IPS-15b (cell line): Measurements from ENCODE around the gene DENND1A.

Source experiments
- H3K27me3 ChIP-seq: one replicate; pipeline ENCODE4 v1.6.1; 2013; ENCODE audit warnings: low read length; ENCODE audit not compliant: control insufficient read depth, insufficient read depth
- H3K36me3 ChIP-seq: one replicate; pipeline ENCODE4 v1.6.1; 2013; ENCODE audit warnings: low read length; ENCODE audit not compliant: control insufficient read depth, insufficient read depth
- H3K4me1 ChIP-seq: one replicate; pipeline ENCODE4 v1.6.1; 2013; ENCODE audit warnings: mild to moderate bottlenecking, low read length; ENCODE audit not compliant: control insufficient read depth, insufficient read depth
- H3K4me3 ChIP-seq: one replicate; pipeline ENCODE4 v1.5.1; 2013; ENCODE audit warnings: low read depth, low read length
- H3K9ac ChIP-seq: one replicate; pipeline ENCODE4 v1.6.1; 2013; ENCODE audit warnings: low read depth, mild to moderate bottlenecking, low read length
- H3K9me3 ChIP-seq: one replicate; pipeline ENCODE4 v1.6.1; 2013; ENCODE audit warnings: mild to moderate bottlenecking, low read length; ENCODE audit not compliant: control insufficient read depth, insufficient read depth

Gene DENND1A

GRCh38 chr9:123513554-123513953, 416.4 kb downstream of the DENND1A start:
- Histone ChIP-seq H3K4me3 (no peak overlapping the region), H3K27me3 (no peaks in the 10 kb centered on the region), H3K9me3 (no peaks in the 10 kb centered on the region), H3K36me3 (no peaks in the 10 kb centered on the region), H3K9ac (no peak overlapping the region), H3K4me1 (no peaks in the 10 kb centered on the region)

GRCh38 chr9:123511326-123512277, 418.3 kb downstream of the DENND1A start:
- Histone ChIP-seq H3K27me3 (no peaks in the 10 kb centered on the region), H3K36me3 (no peaks in the 10 kb centered on the region), H3K9me3 (no peaks in the 10 kb centered on the region), H3K4me1 (no peaks in the 10 kb centered on the region), H3K4me3 (no peak overlapping the region), H3K9ac (no peak overlapping the region)

DNA sequence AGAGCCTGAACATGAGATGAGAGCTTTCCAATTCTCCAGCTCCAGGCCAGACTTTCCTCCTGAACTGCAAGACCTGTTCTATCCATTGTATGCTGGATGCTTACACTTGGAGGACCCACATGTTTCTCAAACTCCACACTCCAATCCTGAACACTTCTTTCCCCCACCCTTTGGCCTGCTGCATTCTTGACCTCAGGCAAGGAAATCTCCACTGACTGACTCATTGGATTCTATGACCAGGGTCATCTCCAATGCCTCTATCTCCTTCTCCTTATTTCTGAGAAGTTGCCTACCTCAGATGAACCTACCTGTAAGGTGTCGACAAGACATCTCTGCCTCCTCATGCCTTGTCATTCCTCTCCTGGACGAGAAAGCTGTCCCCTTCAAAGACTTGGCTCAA, 420.3 kb downstream of the DENND1A start:
- Histone ChIP-seq H3K27me3 (no peaks in the 10 kb centered on the region), H3K9me3 (no peaks in the 10 kb centered on the region), H3K36me3 (no peaks in the 10 kb centered on the region), H3K9ac (no peak overlapping the region), H3K4me3 (no peak overlapping the region), H3K4me1 (no peaks in the 10 kb centered on the region)

GRCh38 chr9:123508048-123508447, 421.9 kb downstream of the DENND1A start:
- Histone ChIP-seq H3K36me3 (no peaks in the 10 kb centered on the region), H3K9ac (no peak overlapping the region), H3K4me1 (no peaks in the 10 kb centered on the region), H3K27me3 (no peaks in the 10 kb centered on the region), H3K4me3 (no peak overlapping the region), H3K9me3 (no peaks in the 10 kb centered on the region)

DNA sequence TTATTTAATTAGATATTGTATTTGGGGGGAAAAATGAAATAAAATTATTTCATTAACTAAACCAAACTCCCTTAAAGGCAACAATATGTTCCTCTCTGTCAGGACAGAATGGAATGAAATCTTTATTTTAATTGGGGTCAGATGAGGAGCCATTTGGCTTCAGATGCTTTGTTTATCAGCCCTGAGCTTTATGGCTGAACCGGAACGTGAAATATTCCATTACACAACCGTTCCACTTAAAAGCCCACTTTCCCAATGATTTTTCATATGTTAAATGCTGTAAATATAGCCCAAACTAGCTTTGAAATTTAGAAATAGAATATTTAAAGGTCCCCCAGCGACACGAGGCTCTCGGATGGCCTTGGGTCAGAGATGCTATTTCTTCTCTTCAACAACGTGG, 424.4 kb downstream of the DENND1A start:
- Histone ChIP-seq H3K36me3 (no peaks in the 10 kb centered on the region), H3K4me3 (no peak overlapping the region), H3K27me3 (no peaks in the 10 kb centered on the region), H3K4me1 (no peaks in the 10 kb centered on the region), H3K9me3 (no peaks in the 10 kb centered on the region), H3K9ac (no peak overlapping the region)

- Histone ChIP-seq H3K4me1 (no peaks in the 10 kb centered on the region), H3K27me3 (no peaks in the 10 kb centered on the region), H3K9ac (no peak overlapping the region), H3K9me3 (no peaks in the 10 kb centered on the region), H3K36me3 (no peaks in the 10 kb centered on the region), H3K4me3 (no peak overlapping the region)
Observed at GRCh38 chr9:123500336-123500735, 429.6 kb downstream of the DENND1A start.

GRCh38 chr9:123497830-123498229, 432.1 kb downstream of the DENND1A start:
- Histone ChIP-seq H3K36me3 (no peaks in the 10 kb centered on the region), H3K4me3 (no peak overlapping the region), H3K9ac (no peak overlapping the region), H3K27me3 (no peaks in the 10 kb centered on the region), H3K4me1 (no peaks in the 10 kb centered on the region), H3K9me3 (no peaks in the 10 kb centered on the region)

DNA sequence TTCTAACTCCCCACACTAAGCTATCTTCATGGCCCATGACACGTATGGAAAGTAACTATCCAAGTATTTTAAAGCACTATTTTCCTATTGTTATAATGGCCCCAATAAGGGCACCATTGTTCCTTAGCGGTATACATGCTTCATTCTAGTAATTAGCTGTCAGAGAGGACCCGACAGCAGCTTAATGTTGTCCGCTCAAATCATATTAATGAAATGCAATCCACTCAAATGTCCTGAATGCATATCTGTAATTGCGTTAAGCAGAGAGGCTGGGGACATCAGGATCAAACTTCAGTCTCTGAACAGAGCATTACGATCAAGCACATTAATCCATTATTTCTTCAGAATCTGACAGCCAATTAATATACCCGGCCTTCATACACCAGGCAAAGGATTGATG, 434.2 kb downstream of the DENND1A start:
- Histone ChIP-seq H3K36me3 (no peaks in the 10 kb centered on the region), H3K9me3 (no peaks in the 10 kb centered on the region), H3K4me1 (no peaks in the 10 kb centered on the region), H3K27me3 (no peaks in the 10 kb centered on the region), H3K4me3 (no peak overlapping the region), H3K9ac (no peak overlapping the region)

- H3K9ac ChIP-seq = no peak overlapping the region
Observed at GRCh38 chr9:123493627-123494026, 436.3 kb downstream of the DENND1A start.

DNA sequence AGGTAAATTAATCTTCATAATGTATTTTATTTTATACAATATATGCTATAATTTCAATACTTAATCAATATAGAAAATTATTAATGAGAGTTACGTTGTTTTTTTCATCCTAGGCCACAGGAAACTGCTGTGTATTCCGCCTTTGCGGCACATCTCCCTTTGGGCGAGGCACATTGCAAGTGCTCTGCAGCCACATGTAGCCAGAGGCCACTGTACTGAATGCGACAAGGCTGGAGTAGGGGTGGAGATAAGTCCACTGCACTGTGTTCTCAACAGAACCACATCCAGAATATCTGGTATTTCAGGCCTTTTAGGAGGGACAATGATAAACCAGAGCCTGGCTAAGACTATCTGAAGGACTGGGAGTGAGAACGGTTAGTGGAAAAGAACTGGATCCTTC, 439.2 kb downstream of the DENND1A start:
- Histone ChIP-seq H3K36me3 (no peaks in the 10 kb centered on the region), H3K4me3 (no peak overlapping the region), H3K9me3 (no peaks in the 10 kb centered on the region), H3K27me3 (no peaks in the 10 kb centered on the region), H3K9ac (no peak overlapping the region), H3K4me1 (peaks cover 13% of the 10 kb centered on the region)

More at GRCh38 chr9:123493627-123494026, 436.3 kb downstream of the DENND1A start:
- H3K27me3 ChIP-seq = no peaks in the 10 kb centered on the region
- H3K4me3 ChIP-seq = no peak overlapping the region
- H3K36me3 ChIP-seq = no peaks in the 10 kb centered on the region
- H3K4me1 ChIP-seq = peaks cover 8% of the 10 kb centered on the region
- H3K9me3 ChIP-seq = no peaks in the 10 kb centered on the region

GRCh38 chr9:123488722-123489321, 441.1 kb downstream of the DENND1A start:
- Histone ChIP-seq H3K4me3 (no peak overlapping the region), H3K27me3 (no peaks in the 10 kb centered on the region), H3K9me3 (no peaks in the 10 kb centered on the region), H3K36me3 (no peaks in the 10 kb centered on the region), H3K4me1 (peaks cover 13% of the 10 kb centered on the region), H3K9ac (no peak overlapping the region)
